Kidney glomerular epithelial cell (primary cell): ENCODE data around the gene USH1C.

ENCODE experiments used
- DNase-seq: peaks from one replicate; lab custom pipeline; 2025; lab: John Stamatoyannopoulos, UW

The USH1C gene

DNA sequence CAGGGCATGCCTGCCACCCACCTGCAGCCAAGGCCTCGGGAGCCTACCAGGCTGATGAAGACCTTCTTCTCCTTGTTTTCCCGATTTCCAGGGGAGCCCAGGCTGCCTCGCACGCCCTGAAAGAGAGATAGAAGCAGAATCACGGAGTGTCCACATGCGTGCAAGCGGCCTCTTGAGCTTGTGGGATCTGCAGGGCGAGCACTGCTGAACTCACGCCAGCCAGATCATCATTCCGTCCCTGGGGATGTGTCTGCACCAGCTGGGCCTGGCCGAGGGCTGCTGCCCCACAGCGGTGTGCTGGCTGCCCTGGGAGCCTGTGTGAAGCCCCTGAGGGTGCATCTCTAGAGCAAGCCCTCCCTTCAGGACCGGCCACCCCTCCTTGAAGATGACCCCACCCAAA is 17.9 kb downstream of the USH1C start:
- no peak for DNase-seq

- DNase-seq: no peak
Observed at GRCh38 chr11:17525570-17525969, 18.6 kb downstream of the USH1C start.

- no peak for DNase-seq
Observed at GRCh38 chr11:17524221-17524620, 20.0 kb downstream of the USH1C start.

DNA sequence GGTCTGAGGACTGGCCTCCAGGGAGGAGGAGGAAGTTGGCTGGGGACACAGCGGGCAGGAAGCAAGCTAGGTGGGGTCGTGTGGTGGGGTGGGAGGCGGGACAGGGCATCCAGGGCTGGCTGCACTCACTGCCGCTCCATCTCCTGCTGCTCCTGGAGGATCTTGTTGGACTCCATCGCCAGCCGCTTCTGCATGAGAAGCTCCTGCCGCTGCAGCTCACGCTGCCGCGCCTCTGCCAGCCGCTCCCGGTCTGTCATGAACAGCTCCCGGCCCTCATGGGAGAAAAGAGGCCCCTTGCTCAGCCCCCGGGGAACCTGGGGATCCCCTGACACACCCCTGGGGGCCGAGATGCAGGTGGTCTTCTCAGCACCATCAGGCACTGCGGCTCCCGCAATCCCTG is 21.6 kb downstream of the USH1C start:
- DNase-seq: no peak

GRCh38 chr11:17521106-17521900 is 22.9 kb downstream of the USH1C start:
- no peak for DNase-seq

GRCh38 chr11:17519061-17519885 is 24.9 kb downstream of the USH1C start:
- DNase-seq: no peak

DNA sequence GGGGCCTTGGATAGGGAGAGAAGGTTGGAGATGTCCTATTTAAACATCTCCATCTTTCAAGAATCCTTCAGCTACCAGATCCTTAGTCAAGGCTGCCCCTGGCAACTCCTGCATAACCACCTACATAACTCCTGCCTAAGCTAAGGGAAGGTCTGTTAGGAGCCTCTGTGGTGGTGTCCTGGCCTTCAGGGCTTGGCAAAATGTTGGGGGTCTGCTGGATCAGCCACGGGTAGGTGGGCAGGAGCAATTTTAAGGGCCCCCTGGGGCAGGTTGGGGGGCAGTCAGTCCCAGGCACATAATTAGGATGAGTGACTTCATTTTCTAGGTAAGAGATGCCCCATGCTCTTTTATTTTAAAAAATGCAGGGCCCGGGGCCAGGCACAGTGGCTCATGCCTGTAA is 25.9 kb downstream of the USH1C start:
- no peak for DNase-seq

DNA sequence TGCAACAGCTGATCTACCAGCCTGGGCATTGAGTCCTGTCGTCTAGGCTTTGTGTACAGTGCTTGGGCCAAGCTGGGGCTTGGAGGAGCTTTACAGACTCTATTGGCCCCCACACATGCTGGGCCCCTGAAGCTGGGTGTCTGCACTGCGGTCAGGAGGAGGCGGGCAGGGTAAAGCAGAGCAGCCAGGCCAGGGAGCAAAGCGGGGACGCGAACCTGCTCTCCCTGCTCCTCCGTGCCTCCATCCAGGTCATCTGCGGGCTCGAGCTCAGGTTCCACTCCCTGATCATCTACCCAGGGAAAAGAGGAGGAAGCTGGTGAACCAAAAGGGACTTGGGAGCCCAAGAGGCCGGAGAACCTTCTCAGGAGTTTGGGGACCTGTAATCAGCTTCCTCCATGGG is 27.0 kb downstream of the USH1C start:
- no peak for DNase-seq

GRCh38 chr11:17516551-17517150 is 27.6 kb downstream of the USH1C start:
- no peak for DNase-seq

DNA sequence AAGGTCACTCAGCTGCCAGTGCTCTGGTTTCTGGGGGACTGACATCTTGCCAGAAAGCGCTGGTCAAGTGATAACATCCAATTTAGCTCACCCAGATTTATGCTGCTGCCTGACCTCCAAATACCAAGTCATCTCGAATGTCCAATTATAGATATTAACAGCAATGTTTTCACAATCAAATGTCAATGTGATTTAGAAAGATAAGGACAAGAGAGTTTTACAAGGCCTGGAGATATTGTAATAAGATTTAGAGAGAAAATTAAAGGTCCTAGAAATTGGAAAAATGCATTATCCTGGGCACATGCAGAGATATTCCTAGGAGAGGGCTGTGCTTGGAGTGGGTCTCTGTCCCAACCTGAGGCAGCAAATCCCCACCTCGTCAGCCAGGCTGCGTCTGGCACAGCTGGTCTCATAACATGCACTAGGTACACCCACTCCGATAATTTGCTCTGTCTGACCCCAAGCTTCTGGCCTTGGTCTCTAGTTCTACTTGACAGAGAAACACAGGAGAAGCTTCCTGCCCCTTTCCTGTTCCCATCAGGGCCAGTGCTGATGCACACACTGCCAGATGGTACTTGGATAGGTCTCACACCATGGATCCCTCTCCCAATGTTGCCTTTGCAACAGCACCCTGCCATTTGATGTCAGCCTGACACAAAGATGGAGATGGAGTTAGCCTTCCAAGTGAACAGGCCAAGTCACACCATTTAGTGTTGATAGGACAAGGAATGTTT is 28.6 kb downstream of the USH1C start:
- DNase-seq: no peak

DNA sequence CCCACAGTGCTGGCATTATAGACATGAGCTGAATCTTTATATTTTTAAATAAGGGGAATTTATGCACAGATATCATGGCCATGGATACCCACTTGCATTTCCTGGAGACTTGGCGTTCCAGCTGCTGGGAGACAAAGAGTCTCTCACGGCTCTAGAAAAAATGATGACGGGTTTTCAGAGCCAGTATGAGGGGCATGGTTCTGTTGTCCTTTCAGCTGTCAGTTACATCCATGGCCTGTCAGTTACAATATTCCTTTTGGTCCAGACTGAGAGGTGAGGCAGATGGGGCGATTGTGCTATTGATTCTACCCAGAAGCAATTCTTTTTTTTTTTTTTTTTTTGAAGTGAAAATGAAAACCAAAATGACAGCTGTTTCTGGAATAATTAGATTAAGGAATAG is 29.7 kb downstream of the USH1C start:
- DNase-seq: no peak

DNA sequence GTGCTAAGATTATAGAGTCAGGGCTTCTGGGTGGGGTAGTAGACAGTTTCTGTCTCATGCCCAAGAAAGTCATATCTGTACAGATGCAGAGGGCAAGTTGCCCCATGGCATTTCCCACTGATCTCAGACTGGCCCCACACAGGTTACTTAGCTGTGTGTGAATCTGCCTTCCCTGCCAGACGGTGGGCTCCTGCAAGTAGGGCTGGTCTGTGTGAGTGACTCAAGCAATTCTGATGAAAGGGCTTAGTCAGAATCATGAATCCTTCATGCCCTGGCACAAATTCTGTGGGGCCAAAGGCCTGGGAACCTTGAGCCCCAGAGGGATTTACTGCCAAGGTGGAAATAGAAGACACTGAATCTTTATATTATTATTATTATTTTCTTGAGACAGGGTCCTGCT is 30.4 kb downstream of the USH1C start:
- no peak for DNase-seq

- DNase-seq: no peak
Observed at GRCh38 chr11:17512101-17512500, 32.1 kb downstream of the USH1C start.

GRCh38 chr11:17511571-17511970 is 32.6 kb downstream of the USH1C start:
- DNase-seq: no peak

- DNase-seq: no peak
Observed at GRCh38 chr11:17510507-17511206, 33.6 kb downstream of the USH1C start.

DNA sequence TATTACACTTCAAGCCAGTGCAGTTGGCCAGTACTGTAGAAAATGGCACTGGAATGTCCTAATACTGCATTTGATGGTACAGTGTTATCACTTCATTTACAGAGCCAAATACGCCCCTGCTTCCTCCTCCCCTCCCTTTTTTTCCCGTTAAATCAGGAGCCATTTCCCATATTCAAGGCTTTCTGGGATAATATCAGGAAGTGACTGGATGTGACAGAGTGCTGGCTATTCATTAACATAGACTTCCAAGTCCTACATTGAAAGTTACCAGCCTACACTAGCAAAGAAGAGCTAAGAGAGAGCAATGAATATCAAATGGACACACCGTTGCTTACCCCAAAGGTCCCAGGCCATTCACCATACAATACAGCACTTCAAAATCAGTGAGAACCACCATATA is 35.4 kb downstream of the USH1C start:
- peak; percentile 82 for DNase-seq

GRCh38 chr11:17508306-17508705 is 35.9 kb downstream of the USH1C start:
- peak; percentile 91 for DNase-seq

- DNase-seq: no peak
Observed at GRCh38 chr11:17507773-17508172, 36.4 kb downstream of the USH1C start.

DNA sequence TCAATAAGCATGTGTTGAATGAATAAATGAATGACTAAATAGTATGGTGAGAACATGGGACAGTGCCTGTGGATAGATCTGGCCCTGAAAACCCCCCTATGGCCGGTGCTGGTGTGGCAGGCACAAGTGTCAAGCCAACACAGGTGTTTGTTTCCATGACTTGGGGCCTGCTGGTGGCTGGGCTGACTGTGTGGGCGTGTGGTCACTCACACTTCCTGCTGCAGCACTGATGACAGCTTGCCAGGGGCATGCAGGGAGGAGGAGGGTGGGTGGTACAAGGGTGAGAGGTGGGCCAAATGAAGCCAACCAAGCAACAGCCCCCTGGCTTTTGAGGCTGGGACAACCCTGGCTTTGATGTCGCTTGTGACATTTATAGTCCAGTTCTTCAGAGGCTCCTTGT is 37.3 kb downstream of the USH1C start:
- no peak for DNase-seq

DNA sequence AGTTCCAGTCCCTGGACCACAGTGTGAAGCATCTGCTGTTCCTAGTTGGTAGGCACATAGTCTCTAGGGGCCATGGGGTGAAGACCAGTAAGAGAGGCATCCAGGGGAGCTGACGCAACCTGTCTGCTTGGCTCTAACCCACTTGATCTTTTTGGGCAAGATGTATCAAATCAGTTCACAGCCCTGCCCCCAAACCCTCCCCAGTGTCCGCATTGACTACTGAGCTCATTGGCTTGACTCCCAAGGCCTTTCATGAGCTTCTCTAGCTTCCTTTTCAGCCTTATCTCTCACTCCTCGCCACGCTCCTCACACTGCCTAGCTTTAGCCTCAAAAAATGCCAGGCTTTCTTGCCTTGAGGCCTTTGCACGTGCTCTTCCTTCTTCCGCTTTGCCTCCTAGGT is 37.9 kb downstream of the USH1C start:
- no peak for DNase-seq

DNA sequence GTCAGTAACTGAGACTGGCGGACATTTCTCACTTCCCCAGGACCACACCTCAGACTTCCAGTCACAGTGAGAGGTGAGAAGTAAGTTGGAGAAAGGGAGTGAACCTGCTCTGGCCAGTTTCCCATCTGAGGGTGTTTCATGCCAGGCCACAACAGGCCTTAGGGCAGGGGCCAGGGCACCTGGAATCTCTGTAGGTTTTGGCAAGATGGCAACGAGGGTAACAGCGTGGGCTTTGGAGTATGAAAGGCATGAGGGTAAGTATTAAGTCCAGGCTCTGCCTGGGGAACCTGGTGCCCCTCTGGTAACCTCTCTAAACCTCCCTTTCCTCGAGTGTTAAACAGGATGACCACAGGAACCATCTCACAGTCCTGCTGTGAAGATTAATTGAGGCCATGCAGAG is 39.1 kb downstream of the USH1C start:
- no peak for DNase-seq
